ENCODE results near the gene YPEL5. TPM values are rescaled to one million over a fixed set of nuclear protein-coding genes. Genes with fewer than 3 reads are reported as not detected.
A peak's percentile ranks its signal among the peaks of the same experiment; 100 is the strongest.
"Not testable (repeated sequence)": the region's sequence is repeated elsewhere in the genome, so short reads cannot be mapped to it uniquely, and the experiment has no call there.

The YPEL5 gene
- total RNA-seq, 1 experiment from 2014 or later = 50.5 TPM

DNA sequence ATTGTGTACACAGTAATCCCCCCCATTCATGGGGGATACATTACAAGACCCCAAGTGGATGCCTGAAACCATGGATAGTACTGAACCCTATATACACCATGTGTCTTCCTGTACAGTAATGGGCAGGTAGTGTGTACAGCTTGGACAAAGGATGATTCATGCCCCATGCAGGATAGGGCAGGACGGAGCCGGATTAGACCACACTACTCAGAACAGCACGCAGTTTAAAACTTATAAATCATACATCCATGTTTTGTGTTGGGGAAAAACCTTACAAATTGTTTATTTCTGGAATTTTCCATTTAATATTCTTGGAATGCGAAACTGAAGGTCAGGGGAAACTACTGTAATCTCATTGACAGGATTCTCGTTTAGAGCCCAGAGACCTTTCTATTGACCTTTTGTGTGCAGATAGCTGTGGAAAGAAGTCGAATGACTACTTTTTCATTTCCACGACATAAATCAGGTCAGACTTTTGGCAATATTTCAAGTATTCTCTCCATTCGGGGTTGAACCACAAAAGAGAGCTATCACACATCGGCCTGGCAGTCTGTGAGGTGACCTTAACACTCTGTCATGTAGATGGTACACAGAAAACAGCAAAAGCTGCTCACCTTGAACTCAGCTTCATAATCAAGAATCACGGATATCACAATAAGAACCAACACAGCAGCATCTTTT lies 9.9 kb upstream of the YPEL5 start:
- peak; percentile 65 for DNase-seq (ENCODE audit: low read depth)

GRCh38 chr2:30139131-30139870 lies 7.5 kb upstream of the YPEL5 start:
- DNase-seq (ENCODE audit: low read depth) = no peak

DNA sequence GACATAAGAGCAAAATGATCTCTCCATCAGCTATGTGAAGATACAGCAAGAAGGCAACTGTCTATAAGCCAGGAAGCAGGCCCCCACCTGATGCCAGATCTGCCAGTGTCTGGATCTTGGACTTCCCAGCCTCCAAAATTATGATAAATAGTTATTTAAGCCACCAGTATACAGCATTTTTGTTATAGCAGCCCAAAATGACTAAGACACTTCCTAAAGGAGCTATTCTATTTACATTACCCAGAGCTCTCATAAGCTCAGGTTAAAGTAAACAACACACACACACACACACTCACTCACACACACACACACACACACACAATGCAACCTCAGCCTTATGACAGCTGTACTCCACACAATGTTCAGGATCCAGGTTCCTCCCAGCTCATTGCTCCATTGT lies 5.7 kb upstream of the YPEL5 start:
- DNase-seq (ENCODE audit: low read depth) = no peak

DNA sequence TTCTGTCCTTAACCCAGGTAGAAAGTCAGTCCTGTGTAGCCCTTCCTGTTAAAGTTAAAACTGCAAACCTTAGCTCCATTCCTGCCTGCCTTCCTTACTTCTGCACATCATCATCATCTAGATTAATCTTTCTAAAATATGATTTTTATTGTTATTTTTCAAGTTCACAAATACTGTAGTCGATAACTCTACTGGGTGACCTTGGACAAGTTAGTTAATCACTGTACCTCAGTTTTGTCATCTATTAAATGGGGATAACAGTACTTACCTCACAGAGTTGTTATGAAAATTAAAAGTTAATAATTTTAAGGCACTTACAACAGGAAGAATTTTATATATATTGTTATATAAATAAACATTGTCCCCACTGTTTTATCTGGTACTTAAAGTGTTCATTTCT lies 2.5 kb upstream of the YPEL5 start:
- no peak for DNase-seq (ENCODE audit: low read depth)

- DNase-seq (ENCODE audit: low read depth) = not testable (repeated sequence)
Observed at GRCh38 chr2:30144951-30145350, 1.9 kb upstream of the YPEL5 start.

DNA sequence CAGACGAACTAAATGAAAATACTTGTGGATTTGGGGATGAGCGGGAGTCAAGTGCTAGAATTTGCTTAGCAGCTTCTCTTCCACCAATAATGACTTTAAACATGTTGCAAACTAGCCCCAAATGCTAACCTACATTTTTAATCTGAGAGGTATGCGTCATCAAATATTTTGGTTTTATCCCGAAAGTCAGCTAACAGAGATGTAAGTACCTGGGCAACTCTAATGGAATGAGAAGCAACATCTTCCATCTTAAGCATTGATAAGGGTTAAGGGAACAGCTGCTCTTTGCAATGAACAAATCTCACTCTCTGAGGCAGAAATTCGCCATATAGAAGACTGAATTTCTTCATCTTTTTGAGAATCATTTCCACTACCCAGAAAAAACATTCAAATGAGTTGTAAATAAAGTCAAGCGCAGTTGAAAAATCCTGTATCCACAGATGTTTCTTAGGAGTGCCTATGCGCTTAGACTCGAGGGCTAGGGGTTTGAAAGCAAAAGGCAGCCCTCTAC lies 926 bp upstream of the YPEL5 start:
- no peak for DNase-seq (ENCODE audit: low read depth)

DNA sequence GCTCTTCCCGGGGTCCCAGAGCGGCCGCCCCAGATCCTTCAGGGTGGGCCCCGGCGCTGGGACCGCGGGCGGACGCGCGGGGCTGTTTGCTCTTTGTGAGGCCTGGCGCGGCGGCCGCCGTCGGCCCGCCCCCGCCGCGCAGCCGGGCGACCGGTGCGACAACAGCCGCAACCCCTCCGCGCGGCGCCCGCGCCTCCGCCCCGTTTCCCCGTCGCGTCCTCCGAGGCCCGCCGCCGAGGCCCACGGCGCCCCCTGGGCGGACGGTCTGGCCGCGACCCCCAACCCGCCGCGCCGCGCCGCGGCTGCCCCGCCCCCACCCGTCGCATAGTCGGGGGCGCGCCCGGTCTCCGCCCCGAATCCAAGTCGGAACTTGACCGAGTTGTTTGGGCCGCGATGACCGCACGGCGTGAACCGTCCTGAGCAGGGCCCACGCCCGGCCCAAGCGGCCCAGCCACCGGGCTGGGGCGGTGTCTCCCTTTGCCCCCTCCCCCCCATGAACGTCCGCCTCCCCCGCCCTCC lies 448 bp downstream of the YPEL5 start:
- DNase-seq (ENCODE audit: low read depth) = no peak

- peak; percentile 86 for DNase-seq (ENCODE audit: low read depth)
Observed at GRCh38 chr2:30147715-30148610, 1.2 kb downstream of the YPEL5 start.

- DNase-seq (ENCODE audit: low read depth) = no peak
Observed at GRCh38 chr2:30148850-30149249, 2.0 kb downstream of the YPEL5 start.

- DNase-seq (ENCODE audit: low read depth) = peak; percentile 80
Observed at GRCh38 chr2:30149513-30149912, 2.7 kb downstream of the YPEL5 start.

- peak; percentile 33 for DNase-seq (ENCODE audit: low read depth)
Observed at GRCh38 chr2:30149976-30150375, 3.2 kb downstream of the YPEL5 start.

GRCh38 chr2:30150786-30151185 lies 4.0 kb downstream of the YPEL5 start:
- no peak for DNase-seq (ENCODE audit: low read depth)

DNA sequence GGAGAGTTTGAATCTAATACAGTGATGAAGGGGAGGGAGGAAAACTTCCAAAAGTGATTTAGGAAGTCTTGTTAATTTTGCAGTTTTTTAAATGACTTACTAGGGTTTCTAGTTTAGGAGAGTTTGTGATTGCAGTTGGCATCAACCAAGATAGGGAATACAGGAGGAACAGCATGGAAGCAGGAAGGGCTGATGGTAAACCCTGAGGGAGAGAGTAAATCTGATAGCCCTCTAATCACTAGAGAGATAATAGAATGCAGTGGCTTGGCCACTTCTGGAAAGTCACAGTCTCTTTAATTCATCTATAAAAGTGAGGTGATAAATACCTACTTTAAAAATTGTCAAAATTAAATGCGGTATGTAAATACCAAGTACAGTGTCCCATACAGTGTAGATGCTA lies 5.6 kb downstream of the YPEL5 start:
- no peak for DNase-seq (ENCODE audit: low read depth)

- peak; percentile 23 for DNase-seq (ENCODE audit: low read depth)
Observed at GRCh38 chr2:30155202-30155601, 8.4 kb downstream of the YPEL5 start.

GRCh38 chr2:30155889-30156658 lies 9.3 kb downstream of the YPEL5 start:
- no peak for DNase-seq (ENCODE audit: low read depth)

DNA sequence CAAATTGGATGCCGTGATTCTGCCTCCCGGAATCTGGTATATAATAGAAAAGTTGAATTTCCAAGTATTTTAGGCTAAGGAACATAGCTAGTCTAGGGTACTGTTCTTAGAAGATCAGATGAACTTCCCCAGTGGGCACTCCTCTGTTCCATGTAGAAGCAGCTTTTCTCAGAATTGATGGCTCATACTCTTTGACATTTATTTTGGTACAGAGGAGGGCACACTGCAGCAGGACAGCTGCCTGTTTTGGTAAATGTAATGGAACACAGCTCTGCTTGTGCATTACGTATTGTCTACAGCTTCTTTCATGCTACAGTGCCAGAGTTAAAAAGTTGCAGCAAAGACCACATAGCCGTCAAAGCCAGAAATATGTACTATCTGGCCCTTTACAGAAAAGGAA lies 10.8 kb downstream of the YPEL5 start:
- no peak for DNase-seq (ENCODE audit: low read depth)

- no peak for DNase-seq (ENCODE audit: low read depth)
Observed at GRCh38 chr2:30159766-30160165, 13.0 kb downstream of the YPEL5 start.

GRCh38 chr2:30161929-30162706 lies 15.3 kb downstream of the YPEL5 start:
- no peak for DNase-seq (ENCODE audit: low read depth)

- DNase-seq (ENCODE audit: low read depth) = no peak
Observed at GRCh38 chr2:30162806-30163205, 16.0 kb downstream of the YPEL5 start.

GRCh38 chr2:30164131-30164925 lies 17.5 kb downstream of the YPEL5 start:
- DNase-seq (ENCODE audit: low read depth) = no peak
